GM19239 (cell line): ENCODE data around the gene RFX1.

Source experiments
- DNase-seq: peaks from one replicate; pipeline ENCODE4 v3.0.0; 2011; ENCODE audit warnings: low spot score; ENCODE audit not compliant: insufficient read length
- FAIRE-seq: peaks from 2 replicates; lab custom pipeline; 2011; peaks lifted over from hg19 to GRCh38; lab: Jason Lieb, UNC

The RFX1 gene

DNA sequence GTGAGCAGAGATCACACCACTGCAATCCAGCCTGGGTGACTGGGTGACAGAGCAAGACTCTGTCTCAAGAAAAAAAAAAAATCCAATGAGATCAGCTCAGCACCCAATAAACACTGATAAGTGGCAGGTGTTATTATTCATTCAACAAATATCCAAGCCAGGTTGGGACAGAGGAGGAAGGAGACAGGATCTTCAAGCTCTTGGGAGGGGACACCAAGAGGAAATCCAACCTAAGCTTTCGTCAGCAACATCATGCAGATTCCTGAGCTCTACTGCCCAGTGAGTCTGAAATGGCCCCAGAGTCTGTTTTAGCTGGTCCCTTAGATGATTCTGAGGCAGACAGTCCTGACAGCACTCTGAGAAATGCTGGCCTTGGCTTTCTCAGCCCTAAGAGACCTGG lies 7.7 kb downstream of the RFX1 start:
- DNase-seq: no peak

DNA sequence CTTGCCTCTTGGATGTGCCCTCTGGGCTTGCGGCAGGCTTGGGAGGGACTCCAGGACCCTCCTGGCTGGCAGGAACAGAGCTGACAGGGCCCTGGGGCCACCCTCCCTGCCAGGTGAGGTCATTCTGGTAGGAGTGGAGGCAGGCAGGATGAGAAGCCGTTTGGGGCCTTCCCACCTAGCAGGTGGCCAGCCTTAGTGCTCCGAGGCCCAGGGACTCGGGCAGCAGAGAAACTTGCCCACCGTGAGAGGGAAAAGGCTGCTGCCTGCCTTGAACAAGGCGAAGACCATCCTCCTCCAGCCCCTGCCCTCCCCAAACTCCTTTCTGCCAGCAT lies 8.5 kb downstream of the RFX1 start:
- DNase-seq (no peak), FAIRE-seq (no peak)

More for the DNA sequence above, 7.7 kb downstream of the RFX1 start:
- no peak for FAIRE-seq

DNA sequence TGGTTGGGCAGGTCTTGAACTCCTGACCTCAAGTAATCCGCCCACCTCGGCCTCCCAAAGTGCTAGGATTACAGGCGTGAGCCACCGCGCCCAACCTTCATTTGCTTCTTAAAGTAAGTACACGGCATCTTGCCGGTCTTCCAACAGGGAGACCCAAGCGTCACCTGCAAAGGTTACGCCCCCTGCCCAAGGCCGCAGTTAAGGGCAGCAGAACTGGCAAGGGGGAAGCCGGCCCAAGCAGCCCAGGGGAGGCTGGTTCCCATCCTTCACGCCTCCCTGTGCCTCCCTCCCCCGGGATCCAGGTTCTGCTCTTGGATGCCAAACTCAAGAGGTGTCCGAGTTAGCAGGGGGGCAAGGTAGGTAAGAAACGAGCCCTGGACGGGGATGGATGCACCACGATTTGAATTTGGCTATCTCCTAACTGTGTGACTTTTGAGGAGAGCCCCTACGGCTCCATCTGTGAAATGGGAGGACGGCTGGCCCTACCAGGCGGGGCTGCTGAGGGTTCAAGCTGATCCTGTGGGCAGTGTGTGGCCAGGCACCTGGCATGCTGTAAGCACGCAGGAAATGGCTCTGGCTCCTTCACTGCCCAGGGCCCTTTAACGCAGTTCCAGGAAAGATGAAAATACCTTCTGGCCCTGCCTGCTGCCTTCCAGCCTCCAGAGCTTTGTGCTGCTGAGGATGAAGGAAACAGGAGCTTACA lies 9.0 kb downstream of the RFX1 start:
- FAIRE-seq: no peak
- DNase-seq: no peak

DNA sequence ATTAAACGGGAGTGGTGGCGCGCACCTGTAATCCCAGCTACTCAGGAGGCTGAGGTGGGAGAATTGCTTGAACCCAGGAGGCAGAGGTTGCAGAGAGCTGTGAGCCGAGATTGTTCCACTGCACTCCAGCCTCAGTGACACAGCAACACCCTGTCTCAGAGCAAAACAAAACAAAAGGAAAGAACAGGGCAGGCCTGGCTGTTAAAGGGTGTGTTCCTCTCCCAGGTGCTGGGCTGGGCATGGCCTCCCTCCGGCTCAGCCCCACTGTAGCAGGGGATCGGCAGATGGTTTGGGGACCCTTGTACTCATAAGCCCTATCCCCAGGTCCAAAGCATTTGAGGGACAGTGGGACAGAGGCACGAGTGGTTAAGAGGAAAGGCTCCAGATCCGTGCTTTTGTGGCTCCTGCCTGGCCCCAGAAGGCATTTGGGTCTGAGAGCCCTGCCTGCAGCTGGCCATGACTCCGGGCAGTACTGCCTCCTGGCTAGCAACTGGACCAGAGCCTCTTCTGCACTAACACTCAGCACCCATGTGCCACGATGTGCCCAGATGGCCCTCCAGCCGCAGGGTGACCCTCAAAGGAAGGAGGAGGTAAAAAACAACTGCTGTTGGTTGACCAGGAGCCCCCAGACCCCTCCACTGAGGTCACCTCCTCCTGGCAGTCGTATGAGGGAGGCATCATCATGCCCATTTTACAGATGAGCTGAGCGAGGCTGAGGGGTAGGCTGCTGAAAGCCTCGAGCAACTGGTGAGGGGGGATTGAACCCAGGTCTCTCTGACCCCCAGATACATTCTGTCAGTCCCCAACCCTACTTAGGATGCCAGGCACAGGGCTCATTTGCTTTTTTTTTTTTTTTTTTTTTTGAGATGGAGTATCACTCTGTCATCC lies 10.0 kb downstream of the RFX1 start:
- DNase-seq (peak; percentile 3), FAIRE-seq (no peak)

DNA sequence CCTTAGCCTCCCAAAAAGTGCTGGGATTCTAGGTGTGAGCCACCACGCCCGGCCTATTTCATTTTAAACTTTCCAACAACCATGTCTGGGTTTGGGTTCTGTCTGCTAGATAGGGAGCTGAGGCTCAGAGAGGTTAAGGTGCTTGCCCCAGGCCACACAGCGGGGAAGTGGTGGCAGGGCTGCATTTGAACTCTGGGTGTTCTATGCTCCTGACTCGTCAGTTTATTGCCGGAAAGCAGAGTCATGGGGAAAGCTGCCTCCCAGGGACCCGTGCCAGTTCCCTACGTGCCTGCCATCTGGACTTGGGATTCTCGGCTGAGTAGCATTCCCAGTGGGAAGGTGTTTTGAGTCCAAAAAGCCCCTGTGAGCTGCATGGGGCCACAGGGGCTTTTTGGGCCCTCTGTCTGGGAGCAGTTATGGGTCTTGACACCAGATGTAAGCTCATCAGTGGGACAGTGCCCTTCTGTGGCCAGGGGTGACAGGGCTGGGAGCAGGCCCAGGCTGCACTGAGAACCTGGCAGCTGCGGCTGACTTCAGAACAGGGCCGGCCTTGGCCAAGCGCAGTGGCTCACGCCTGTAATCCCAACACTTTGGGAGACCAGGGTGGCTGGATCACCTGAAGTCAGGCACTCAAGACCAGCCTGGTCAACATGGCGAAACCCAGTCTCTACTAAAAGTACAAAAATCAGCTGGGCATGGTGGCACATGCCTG lies 10.9 kb downstream of the RFX1 start:
- no peak for FAIRE-seq
- peak; percentile 5 for DNase-seq

DNA sequence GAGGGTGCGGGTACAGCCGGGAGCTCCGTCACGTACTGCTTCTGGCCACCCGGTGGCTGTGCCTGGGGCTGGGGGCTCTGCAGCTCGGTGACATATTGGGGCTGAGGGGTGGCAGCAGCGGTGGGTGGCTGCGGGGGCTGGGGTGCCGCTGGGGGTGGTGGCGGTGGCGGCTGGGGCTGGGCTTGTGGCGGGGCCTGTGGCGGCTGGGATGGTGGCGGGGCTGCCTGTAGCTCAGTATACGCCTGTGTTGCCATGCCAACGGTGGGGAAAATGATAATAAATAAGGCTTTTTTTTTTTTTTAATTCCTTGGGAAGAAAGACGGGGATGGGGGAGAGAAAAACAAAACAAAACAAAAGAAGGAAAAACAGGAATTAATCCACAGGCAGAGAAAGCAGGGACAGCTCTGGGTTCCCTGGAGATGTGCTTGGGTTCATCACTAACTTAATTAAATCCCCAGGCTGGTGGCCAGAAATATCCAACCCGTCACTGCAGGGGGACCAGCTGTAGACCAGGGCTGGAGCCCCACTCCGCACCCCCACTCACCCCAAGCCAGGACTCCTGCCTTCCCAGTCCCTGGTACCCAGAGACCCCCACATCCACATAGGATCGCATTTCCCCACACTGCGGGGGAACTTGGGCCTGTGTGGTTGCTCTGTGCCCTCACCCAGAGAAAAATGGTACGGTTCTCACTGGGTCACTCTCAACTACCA lies 12.4 kb downstream of the RFX1 start:
- FAIRE-seq (no peak), DNase-seq (no peak)

DNA sequence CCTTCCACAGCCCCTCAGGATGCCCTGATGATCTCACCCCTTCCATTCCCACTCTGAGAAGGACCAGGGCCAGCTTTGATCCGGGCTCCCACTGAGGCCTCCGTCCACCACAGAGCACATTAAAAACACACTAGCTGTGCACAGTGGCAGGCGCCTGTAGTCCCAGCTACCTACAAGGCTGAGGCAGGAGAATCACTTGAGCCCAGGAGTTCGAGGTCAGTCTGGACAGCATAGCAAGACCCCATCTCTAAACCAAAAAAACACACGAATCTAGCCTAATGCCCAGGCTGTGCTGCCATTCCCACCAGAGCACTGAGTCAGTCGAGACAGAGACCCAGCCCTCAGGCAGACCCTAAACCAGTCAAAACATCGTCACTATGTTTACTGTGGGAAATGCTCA lies 14.1 kb downstream of the RFX1 start:
- FAIRE-seq (no peak), DNase-seq (no peak)

DNA sequence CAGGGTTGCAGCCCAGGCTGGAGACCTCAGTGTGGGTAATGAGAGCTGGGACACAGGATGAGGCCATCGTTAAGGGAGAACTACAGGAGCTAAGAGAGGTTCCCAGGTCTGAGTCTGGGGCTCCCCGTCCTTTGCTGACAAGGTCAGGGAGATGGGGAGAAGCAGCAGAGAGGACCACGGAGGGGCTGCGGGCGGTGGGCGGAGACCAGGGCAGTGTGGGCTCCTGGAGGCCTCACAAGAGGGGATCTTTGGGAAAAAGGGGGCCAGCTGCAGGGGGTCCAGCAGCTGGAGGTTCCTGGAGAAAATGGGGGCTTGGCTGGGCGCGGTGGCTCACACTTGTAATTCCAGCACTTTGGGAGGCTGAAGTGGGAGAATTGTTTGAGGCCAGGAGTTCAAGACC lies 16.0 kb downstream of the RFX1 start:
- no peak for FAIRE-seq
- no peak for DNase-seq

DNA sequence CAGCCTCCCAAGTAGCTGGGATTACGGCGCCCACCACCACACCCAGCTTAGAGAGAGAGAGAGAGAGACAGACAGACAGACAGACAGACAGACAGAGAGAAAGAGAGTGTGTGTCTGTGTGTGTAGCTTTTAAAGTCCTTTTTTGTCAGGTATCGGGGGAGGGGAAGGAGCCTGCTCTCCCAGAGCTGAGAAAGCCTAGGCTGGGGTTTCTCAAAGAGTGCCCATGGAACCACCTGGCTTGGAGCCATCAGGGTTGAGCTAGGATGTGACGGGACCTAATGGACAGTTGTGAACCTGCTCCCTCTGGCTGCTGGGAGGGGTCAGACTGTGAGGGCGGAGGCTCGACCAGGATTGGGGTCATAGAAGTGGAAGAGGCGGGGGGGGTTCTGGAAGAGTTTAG lies 16.6 kb downstream of the RFX1 start:
- FAIRE-seq: no peak
- no peak for DNase-seq

DNA sequence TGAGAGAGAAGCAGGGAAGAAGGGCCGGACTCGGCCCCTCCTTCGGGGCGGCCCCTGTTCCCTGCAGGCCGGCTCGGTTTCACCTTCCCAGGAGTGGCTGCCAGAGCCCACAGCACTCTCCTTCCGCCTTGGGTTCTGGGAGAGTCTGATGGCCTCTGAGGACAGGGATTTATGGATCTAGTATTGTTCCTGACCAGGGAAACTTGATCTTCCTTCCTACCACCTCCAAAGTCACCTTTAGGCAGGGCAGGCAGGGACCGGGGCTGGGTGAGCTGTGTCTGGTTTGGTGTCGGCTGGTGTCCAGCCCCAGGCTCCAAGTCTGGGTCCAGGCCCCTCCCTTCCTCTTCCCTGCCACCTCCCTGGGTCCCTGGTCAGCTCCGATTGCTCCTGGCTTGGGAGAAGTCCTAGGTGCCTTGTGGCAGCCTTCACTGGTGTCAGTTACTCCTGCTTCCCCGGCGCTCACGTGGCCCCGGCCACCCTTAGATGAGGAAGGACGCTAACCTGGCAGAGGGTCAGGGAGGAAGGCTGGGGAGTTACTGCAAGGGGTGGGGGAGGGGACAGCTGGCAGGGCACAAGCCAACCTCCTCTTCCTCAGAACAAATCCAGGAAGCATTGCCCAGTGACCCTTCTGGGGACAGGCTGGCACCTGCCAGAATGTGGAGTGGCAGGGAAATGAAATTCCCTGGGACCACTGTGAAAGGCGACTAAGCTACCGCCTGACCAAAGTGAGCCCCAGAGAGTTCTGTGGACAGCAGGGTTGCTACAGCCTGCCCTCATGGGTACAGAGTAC lies 18.8 kb downstream of the RFX1 start:
- FAIRE-seq (peak; percentile 73), DNase-seq (no peak)

DNA sequence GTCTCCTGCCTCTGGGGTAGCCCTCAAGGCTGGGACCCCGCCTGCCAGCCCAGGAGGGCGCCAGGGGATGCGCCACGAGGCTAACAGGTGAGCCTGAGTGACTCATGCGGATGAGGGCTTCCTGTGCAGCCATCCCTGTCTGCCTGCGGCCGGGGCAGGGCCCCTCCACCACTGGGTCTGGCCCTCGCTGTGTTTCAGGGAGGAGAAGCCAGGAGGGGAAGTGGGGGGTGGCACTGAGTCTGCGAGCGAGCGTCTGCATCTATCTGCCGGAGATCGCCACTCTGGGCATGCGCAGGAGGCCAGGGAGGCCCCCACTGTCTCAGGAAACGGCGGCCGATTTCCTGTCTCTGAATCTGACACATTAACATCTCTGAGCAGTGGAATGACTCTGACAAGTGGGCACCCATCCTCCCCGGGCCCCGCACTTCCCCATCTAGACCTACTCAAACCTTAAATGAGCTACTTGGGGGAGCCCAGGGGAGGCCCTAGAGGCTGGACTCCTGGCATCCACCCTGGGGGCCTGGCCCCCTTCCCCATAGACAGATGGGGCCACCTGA lies 19.7 kb downstream of the RFX1 start:
- FAIRE-seq (peak; percentile 96), DNase-seq (peak; percentile 100)

DNA sequence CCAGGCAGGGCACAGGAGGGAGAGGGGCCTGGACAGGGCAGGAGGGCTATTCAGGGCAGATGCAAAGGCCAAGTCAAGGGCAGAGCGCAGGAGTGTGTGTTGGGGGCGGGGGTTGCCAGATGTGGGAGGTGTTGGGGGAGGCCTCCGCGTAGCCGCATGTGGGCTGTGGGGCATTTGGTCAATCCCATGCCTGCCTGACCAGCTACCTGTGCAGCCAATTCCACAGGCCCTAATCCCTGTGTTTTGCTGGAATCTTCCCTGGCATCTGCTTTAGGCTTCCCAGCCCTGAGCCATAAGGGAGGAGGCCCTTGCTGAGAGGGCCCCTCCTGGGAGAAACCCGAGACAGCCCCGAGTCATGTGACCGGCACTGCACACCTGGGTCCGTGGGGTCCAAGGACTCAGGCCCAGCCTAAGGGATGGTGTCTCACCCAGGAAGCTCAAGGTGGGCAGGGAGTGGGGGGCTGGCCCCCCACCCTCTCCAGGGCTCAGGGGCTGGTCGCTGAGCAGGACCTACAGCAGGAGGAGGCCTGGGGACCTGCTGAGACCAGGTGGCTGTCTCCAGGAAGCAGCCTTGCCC lies 20.3 kb downstream of the RFX1 start:
- no peak for DNase-seq
- FAIRE-seq: no peak

DNA sequence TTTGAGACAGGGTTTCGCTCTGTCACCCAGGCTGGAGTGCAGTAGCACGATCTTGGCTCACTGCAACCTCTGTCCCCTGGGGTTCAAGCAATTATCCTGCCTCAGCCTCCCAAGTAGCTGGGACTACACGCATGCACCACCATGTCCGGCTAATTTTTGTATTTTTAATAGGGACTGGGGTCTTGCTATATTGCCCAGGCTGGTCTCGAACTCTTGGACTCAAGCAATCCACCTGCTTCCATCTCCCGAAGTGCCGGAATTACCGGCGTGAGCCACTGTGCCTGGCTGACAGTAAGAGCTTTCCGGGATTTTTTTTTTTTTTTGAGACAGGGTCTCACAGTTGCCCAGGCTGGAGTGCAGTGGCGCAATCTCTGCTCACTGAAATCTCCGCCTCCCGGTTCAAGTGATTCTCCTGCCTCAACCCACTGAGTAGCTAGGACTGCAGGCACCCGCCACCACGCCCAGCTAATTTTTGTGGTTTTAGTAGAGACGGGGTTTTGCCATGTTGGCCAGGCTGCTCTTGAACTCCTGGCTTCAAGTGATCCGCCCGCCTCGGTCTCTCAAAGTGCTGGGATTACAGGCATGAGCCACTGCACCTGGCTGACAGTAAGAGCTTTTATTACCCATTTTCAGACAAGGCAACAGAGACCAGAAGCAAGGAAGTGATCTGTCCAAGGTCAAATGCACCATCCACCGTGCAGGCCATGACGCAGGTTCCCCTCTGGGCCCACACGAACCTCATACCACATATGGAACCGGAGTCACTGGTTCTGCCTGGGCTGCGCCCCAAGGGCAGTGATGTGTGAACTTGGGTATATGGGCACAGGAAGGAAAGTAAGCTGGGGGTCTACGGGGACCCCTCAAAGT lies 21.0 kb downstream of the RFX1 start:
- FAIRE-seq: peak; percentile 65
- DNase-seq: no peak

DNA sequence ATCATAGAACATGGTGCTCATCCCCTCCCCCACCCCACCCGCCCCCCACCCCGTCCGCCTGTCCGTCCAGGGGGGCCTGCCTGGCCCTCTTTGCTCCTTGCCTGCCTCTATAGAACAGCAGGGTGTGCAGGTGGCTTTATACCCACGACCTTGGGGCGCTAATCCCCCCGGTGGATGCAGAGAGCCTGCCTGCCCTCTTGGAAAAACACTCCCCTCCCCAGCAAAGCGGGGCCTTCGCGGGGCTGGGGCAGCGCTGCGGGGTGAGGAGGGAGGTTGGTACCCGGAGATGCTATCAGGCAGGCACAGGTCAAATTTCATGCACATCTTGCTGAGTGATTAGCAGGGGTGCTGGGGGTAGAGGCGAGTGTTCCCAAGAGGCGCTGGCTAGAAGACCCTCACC lies 21.9 kb downstream of the RFX1 start:
- DNase-seq: no peak
- no peak for FAIRE-seq

DNA sequence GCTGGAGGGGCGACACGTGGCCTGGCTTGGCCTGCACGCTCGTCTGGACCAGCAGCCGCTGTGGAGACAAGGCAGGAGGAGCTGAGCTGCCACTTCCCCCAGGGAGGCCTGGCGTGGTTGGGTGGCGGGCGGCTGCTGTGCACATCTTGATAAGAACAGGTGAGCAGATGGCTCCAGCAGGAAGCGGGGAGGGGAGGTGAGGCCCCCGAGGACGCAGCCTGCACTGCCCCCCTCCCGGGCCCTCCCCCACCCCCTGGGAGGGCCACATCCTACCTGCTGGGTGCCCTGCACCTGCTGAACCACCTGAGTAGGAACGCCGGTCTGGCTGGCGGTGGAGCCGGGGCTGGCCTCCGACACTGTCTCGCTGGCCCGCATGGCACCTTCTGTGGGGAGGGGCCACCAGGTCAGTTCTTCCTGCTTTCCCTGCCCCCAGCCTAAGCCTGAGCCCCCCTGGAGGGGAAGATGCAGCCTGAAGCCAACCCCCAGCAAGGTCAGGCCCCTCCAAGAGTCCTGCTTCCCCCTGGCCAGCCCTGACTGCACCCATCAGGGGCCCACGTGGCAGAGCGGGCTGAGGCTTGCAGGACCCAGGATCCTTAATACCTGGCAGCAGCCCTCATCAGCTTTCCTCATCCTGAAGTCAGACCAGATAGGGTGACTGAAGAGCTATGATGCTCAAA lies 22.8 kb downstream of the RFX1 start:
- FAIRE-seq (no peak), DNase-seq (no peak)

DNA sequence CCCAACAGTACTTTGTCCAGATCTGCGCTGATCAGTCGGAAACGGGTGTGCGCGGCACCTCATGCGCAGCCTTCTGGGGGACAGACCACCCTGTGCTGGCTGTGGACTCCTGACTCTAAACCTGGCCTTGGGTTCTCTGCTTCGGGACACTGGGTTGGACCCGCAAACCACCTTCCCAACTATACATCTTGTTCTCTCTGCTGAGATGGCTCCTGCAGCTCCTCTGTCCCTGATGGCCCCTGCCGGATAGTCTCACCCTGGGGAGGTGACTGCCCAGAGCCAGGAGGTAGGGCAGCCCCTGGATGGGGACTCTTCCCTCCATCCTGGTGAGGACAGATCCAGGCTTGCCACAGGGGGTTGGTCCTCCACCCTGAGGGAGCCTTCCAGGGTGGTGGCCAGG lies 23.3 kb downstream of the RFX1 start:
- FAIRE-seq: no peak
- DNase-seq: no peak

DNA sequence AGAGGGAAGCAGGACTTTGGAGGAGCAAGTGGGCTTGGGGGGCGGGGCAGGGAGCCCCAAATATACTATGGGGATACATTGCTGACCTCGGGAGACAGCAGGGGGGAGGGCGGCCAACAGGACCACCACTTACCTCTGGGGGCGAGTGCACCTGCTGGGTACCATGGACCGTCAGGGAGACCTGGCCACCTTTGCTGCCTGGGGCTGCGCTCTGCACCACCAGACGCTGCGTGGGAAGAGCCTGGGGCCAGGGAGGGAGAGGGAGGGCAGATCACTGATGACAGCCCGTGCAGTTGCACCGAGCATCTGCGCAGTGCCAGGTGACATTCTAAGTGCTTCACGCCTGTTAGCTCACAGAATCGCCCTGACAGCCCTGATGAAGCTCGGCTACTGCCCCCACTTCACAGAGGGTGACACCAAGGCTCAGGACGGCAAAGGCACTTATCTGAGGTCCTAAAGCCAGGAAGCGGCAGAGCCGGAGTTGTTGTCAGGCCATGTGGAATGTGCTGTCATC lies 24.1 kb downstream of the RFX1 start:
- DNase-seq: no peak
- no peak for FAIRE-seq
